ENCODE data around the gene USP6NL.
"Not testable (repeated sequence)": the region's sequence is repeated elsewhere in the genome, so short reads cannot be mapped to it uniquely, and the experiment has no call there.

The USP6NL gene
- 8.5 to 12.7 (median 12.2) reads per million in 3 experiments for total RNA-seq

DNA sequence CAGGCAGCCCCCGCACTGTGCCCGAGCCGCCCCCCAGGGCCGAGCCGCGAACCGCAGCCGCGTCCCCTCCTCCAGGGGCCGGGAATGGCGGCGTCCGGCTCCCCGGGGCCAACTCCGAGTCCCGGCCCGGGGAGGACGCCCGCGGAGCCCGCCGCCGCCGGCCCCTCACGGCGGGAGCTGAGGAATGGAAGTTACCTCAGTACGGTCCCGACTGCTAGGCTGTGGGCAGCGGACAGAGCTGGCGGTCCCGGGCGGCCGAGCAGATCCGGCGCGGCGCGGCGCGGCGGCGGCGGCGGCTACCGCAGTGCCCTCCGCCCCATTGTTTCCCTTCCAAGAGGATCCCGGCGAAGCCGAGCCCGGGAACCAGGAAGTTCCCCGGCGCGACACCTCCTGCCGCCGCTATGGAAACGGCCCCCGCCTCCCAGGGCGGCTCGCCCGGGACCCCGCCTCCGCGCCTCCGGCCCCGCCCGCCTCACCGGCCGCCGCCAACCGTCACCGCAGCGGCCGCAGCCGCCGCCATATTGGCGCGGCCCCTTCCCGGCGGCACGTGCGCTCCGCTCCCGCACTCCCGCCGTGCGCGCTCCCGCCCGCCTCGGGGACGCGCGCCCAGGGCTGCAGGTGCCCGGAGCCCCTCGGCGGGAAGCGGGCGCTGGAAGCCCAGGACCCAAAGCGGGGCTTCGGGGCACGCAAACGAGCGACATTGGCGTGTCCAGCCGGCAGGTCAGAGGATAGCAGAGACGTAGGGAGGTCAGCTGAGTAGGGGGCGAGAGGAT is at the start of gene USP6NL:
Gene USP6NL (minus strand): TSS at position 403 of the 773 bp plus-strand sequence. CDS start 14,016 bp downstream, outside the sequence.
- DNase-seq = peak; percentile 57

DNA sequence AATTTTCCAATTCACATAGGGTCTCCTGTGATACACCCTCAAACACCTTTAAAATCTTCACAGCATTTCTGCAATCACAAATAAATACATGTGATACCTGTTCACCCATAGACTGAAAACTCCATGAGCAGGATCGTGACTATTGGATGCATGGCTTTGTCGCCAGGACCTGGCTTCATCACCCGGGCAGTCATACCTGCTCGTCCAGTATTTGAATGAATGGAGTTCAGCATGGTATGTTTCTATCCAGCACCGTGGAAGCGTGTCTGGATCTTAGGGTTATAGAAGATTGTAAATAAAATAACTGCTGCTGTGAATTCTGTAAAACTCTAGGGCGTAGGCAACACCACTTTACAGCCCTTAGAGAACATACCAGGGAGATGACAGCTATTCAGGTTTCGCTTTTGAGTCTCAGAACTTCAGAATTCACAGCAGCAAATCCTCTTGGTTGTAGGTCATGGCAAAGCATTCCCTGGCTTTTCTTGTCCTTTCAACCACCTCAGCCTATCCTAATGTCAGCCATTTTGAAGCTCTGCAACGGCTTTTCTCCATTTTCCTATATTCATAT is 47.4 kb upstream of the USP6NL start:
- no peak for DNase-seq

DNA sequence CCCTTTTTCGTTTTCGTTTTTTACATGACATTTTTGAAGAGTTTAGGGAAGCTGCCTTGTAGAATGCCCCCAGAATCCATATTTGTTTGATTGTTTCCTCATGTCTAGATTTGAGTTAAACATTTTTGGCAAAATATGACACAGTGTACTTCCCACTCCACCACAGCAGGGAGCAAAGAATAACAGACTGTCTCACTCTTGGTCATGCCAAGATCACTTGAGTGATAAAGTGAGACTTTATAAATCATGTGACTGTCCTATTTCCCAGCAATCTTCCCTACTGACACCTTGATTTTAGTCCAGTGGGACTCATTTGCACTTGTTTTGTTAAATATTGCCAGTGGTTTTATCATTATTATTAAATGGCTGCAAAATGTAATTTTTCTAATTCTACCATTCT is 44.4 kb upstream of the USP6NL start:
- DNase-seq = no peak

DNA sequence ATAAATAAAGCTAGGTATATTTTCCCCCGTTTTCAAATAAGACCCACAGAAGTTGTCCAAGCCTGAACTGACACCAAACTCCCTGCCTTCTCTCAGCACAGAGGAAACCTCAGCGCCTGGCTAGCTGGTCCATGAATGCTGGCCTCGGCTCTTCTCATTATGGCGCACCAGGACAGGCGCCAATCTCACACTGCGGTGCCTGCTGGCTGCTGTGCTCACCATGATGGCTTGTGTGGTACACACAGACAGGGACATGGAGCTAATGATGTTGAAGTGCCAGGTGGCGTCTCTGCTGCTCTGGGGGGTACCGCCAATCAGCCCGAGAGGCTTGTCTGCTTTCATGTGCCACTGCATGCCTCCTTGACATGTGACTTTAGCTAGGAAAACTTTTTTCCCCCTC is 43.2 kb upstream of the USP6NL start:
- DNase-seq = no peak

DNA sequence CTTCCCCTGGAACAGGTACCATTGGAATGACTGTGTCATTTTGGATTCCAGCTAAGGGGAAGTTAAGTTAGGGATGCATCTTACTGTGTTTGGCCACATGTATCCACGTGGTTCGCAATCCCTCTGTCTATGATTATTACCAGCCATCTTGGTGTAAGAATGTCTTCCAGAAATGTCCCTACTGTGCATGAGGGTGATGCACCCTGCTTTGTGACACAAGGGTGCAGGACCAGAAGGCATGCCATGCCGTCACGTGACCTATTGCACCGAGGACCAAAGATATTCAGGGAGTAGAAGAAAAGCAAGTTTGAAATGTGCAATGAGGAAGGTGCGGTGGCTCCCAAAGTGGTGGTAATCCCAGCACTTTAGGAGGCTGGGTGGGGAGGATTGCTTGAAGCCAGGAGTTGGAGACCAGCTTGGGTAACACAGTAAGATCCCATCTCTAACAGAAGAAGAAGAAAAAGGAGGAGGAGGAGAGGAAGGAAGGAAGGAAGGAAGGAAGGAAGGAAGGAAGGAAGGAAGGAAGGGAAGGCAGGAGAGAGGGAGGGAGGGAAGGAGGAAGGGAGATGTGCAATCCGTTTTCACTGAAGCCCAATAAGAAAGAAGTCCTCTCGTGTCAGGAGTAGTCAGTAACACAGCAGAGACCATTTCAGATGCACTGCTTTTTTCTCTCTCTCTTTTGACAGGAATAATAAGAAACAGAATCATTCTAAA is 42.5 kb upstream of the USP6NL start:
- DNase-seq = no peak

DNA sequence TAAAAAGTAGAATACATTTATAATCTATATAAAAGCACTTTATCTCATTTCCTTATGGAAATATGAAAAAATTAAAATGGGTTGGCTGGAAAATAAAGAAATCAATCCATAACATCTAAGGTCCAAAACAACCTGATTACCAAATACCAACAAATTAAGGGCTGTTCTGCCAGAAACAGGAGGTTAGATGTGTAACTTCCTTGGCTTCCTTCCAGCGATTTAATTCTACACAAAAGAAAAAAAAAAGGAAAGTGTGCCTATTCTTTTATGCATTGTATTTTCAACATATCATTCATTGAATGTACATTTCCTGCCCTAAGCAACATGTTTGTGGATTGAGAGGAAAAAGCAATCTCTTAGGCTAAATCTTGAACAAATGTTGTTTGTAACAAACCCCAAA is 36.2 kb upstream of the USP6NL start:
- DNase-seq = no peak

DNA sequence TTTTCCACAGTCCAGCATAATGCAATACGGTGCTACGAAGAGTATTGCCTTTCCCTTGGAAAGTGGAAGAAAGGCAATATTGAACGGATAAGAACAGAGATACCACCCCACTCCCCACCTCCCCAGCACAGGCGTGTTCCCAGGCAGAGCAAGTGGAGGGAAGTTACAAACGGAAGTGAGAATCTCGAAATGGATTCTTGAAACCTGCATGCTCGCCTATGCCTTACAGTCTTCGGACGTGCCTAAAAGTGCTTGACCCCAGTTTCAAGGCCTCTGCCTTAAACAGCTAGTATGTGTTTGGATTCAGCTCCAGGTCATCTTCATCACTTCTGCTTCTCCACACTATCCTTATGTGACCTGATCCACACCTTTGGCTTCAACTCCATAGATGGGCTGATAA is 35.0 kb upstream of the USP6NL start:
- no peak for DNase-seq

DNA sequence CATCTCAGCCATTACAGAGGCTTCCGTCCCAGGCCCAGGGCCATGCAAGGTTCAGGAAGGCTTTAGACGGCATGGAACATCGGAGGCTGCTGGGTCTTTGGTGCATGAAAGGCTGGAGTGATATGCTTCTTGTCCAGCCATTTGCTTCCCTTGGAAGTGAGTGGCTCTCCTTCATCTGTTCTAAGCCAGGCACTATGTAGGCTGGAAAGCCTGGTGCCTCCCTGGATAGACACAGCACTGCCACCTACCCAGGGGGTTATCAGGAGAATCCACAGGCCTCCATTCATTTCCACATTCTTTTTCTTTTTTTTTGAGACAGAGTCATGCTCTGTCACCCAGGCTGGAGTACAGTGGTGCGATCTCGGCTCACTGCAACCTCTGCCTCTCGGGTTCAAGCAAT is 31.6 kb upstream of the USP6NL start:
- no peak for DNase-seq

DNA sequence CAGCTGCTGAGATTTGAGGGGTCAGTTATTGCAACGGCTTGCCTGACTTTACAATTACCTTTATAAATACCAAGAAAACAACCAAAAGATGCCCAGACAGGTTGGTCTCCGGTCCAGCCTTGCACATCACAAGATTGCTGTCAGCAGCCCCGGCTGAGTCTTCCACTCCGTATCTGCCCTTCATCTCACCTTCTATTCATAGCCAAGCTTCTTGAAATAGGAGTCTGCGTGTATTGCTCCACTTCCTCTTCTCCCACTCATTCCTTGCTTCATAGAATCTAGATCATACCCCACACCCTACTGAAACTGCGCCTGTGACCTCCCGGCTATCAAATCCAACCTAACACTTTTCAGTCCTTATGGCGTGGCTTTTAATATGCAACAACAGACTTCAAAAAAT is 31.1 kb upstream of the USP6NL start:
- DNase-seq = no peak

DNA sequence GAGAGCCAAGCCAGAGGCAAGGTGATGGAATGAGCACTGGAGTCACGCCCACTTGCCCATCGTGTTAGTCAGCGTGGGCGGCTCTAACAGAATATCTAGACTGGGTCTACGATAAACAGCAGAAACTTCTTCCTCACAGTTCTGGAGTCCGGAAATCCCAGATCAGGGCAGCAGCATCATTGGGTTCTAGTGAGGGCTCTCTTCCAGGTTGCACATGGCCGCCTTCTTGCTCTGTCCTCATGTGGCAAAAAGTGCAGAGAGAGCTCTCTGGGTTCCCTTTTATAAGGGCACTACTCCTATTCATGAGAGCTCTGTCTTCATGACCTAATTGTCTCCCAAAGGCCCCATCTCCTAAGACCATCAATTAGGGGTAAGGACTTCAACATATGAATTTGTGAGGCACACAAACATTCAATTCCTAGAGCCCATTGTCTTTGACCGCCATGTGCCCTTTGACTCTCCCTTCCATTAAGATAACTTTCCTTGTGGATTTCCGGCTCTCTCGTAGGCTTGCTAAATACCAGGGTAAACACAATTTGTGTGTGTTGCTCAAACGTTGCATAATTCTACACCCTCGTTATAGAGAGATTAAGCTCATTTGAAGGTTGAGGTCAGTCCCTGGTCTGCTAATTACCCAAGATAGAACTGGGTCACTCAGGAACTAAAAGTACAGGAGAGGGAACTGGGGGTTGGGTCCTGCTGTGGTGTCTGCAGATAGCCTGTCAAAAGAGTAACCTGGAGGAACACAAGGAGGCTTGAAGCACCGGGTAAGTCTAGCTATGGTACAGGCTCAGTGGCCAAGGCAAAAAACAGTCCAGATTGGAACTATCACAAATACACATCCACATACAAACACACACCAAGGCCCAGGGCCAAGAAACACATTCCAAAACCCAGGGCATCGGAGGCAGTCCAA is 28.7 kb upstream of the USP6NL start:
- DNase-seq = no peak

DNA sequence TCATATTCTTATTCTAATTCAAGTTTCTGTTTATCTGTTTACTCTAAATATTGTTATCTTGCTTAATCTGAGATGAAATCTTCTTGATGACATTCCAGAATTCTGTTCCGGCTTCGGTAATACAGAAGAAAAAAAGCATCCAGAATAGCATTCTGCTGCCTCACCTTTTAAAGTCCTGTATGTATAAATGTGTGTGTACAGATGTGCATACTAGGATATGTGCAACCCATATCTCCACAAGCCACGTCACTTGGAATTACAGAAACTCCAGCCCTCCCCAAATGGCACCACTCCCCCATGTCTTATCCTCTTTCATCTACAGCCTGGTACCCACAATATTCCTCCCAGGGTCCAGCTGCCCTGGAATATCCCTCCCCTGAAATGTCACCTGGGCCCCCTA is 27.9 kb upstream of the USP6NL start:
- no peak for DNase-seq

DNA sequence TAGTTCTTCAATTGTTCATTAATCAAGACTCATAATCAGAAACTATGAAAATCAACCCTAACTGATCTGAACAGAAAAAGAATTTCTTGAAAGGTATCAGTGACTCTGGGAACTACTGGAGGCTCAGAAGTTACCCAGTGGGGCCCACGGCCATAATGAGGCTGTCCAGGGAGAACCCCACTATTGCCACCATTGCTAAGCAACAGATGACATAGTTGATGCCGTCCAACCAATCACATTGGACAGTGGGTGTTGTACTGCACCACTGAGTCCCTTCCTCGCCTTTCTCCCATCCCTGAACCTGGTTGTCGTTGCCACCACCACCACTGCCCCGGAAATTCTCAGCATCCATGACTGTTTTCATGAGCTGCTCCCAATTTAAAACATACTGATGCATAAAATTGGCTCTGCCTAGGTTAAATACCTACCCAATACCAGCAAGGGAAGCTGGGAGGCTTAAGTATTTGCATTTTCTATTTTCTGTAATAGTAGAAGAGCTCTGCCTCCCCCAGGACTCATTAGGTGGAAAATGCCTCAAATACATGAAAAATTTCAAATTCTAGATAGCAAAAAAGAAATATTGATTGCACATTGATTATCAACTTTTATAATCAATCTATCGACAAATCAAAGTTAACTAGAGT is 26.7 kb upstream of the USP6NL start:
- DNase-seq = no peak

DNA sequence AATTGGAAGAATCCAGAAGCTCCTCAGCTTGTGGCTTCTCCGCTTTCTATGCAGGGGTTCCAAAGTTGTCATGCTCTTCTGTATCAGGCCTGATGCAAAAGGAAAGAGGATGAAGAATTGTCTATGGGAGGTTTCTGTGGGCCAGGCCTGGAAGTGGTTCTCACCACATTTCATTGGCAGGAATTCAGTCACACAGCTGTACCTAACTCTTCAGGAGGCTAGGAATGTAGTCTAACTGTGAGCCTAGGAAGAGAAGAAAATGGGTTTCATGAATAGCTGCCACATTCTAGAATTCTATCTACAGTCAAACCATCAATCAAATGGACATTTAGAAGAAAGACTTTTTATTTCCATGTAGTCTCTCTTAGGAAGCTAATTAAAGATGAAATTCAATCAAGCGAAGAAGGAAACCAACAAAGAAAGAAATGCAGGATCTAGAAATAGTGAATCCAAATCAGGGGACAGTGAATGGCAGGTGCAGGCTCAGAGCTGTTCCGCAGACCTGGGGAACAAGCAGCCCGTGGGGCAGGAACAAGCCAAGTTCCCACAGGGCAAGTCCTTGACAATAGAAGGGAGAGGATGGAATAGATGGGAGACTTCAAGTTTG is 25.4 kb upstream of the USP6NL start:
- DNase-seq = no peak

DNA sequence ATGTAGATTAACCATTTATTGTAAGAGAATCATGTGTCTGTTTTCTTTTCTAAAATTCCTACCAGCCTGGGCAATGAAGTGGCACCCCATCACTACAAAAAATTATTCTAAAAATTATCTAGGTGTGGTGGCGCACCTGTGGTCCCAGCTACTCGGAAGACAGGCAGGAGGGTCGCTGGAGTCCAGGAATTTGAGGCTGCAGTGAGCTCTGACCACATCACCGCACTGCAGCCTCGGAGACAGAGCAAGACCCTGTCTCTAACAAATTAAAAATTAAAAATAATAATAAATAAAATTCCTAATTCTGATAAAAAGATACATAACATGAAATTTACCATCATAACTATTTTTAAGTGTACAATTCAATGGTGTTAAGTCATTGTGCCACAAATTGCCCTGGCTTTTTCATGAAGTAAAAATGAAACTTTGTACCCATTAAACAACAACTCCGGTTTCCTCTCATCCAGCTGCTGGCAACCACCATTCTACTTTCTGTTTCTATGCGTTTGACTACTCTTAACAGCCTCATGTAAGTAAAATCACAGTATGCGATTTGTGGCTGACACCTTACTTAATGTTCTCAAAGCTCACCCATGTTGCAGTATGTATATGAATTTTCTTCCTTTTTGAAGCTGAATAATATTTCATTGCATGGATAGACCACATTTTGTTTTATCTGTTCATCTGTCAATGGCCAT is 20.6 kb upstream of the USP6NL start:
- peak; percentile 18 for DNase-seq

DNA sequence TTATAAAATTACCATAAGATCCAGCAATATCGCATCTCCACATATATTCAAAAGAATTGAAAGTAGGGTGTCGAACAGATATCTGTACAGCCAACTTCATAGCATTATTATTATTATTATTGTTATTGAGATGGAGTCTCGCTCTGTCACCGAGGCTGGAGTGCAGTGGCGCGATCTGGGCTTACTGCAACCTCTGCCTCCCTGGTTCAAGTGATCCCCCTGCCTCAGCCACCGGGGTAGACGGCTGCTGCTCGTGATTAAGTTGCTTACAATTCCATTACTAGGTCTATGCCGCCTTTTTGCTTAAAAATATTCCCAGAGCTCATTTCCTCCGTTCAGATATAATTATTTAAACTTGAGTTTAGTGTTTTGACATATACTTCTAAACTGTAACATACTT is 19.8 kb upstream of the USP6NL start:
- no peak for DNase-seq

DNA sequence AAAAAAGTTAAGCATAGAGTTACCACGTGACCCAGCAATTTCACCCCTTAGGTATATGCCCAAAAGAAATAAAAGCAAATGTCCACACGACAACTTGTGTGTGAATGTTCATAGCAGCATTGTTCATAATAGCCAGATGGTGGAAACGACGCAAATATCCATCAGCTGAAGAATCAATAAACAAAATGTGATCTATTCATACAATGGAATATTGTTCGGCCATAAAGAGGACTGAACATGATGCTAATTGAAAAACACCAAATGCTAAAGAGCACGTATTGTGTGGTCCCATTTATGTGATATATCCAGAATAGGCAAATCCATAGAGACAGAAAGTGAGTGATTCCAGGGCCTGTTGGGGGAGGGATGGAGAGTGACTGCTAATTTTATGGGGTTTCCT is 18.3 kb upstream of the USP6NL start:
- no peak for DNase-seq

DNA sequence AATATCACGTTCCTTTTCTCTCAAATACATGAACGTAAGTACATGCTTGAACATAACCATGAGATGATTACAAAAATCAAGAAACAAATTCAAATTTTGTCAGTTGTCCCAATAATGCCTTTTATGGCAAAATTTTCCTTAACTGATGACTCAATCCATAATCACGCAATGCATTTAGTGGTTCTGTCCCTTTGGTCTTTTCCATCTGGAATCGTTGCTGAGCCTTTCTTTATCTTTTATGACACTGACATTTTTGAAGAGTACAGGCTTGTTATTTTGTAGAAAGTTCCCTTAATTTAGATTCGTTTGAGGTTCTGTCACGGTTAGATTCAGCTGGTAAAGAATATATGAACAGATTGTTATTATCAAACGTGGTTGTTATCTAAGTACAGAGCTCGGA is 16.5 kb upstream of the USP6NL start:
- not testable (repeated sequence) for DNase-seq

DNA sequence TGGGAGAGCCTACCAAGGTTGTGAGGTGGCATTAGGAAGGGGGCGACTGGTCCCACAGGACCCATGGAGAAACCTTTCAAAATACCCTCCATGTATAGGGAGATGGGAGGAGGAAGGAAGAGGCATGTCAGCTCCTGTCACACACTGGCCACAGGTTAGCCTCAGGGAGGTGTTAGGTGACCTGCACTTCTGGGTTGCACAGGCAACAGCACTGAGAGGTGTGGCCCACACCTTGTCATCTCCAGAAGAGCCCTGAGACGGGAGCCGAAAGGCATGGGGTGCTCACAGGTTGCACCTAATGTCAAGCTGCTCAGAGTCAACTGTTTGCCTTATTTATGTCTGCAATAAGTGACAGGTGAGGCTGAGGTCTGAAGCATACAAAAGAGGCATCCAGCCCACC is 14.6 kb upstream of the USP6NL start:
- no peak for DNase-seq

DNA sequence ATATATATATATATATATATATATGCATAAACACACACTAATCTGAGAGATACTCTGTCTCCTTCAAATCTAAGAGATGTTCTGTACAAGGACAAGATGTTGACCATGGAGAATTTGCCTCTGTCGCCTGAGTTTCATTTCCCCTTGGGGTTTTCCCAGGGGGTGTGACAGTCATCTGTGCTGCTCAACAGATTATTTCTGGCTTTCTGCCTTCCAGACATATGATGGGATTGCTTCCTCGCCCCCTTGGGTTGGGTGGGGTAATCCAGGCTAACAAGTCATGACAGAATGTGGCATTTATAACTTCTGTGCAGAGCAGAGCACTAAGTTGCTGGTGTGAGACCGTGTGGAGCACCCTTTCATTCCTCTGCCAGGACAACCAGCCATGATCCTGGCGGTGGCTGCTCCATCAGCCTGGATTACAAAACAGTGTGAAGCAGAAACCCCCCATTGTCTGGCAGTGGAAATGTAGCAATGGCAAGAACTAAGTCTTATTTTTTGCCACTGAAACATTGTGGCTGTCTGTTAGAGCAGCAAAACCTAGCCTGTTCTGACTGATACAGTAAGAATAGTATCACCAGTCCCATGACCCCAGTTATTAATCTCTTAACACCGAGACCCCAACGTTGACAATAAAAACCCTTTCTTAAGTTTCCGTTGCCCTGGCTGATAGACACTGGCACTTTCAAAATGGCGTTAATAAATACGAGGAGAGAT is 13.7 kb upstream of the USP6NL start:
- DNase-seq = no peak

DNA sequence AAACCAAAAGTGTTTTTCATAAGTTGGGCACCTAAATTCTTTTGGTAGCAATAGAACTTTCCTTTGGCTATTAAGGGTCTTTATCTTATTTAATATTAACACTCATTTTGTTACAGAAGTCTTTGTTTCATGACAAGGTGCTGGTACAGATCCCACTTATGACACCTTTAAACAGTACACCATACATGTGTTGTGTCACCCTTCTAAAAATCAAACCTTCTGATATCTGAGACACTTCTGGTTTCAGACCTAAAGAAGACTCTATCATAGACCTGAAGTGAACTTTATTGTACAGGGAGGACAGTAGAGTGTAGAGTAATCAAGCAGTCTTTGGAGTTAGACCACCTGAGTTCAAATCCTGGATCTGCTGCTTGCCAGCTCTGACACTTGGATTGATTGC is 5.8 kb upstream of the USP6NL start:
- no peak for DNase-seq

DNA sequence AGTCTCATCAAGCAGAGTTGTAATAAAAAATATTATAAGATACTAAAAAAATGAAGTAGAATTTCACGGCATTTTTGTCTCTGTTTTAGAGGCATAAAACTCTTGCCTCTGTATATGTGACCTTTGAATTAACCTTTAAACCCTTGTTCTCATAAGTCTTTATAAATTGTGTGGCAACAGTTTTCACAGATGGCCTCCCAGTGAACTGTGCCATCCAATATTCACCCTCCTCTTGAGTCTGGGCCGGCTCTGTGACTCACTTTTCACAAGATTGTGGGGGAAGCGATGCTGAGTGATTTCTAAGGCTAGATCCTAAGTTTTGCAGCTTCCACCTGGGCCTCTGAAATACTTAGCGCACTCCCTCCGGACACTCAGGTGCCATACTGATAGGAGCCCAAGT is 4.6 kb upstream of the USP6NL start:
- no peak for DNase-seq
